CD4-positive, alpha-beta memory T cell (primary cell): Measurements from ENCODE around the gene PLEKHO2. TPM values are rescaled to one million over a fixed set of nuclear protein-coding genes. Genes with fewer than 3 reads are reported as not detected.

Experiments used
- CTCF ChIA-PET: fragments of 350-600 bp; sonication (Branson Sonifier 250); formaldehyde crosslinking; loops from one replicate; lab custom pipeline; 2021; ENCODE audit warnings: inconsistent platforms; ENCODE audit not compliant: partially characterized antibody; lab: Charles Lee
- POLR2A ChIA-PET: fragments of 350-600 bp; sonication (Branson Sonifier 250); formaldehyde crosslinking; loops from one replicate; lab custom pipeline; 2021; ENCODE audit not compliant: partially characterized antibody; lab: Charles Lee
- DNase-seq, 5 donors: peaks; one replicate each; pipeline versions ENCODE4 v3.0.0 to v3.0.0-alpha.2; 2020 to 2022; ENCODE audit warnings: mixed read lengths in 1 of 5
- H3K27ac ChIP-seq: one replicate; pipeline ENCODE4 v1.7.0; 2013; ENCODE audit warnings: low read depth, low read length
- H3K27me3 ChIP-seq: 2 replicates; pipeline ENCODE4 v1.7.0; 2013; ENCODE audit warnings: mild to moderate bottlenecking, low read length, moderate library complexity; ENCODE audit not compliant: insufficient read depth
- H3K36me3 ChIP-seq: 2 replicates; pipeline ENCODE4 v1.7.0; 2013; ENCODE audit warnings: mild to moderate bottlenecking, low read length, moderate library complexity; ENCODE audit not compliant: insufficient read depth
- H3K4me1 ChIP-seq: 2 replicates; pipeline ENCODE4 v1.7.0; 2013; ENCODE audit warnings: mild to moderate bottlenecking, low read length, moderate library complexity; ENCODE audit not compliant: insufficient read depth
- H3K4me3 ChIP-seq, 2 donors: one replicate each; pipeline ENCODE4 v1.7.0; 2013; ENCODE audit warnings: low read length in 2 of 2, mild to moderate bottlenecking in 1 of 2
- H3K9me3 ChIP-seq, 2 donors: one replicate each; pipeline ENCODE4 v1.7.0; 2013; ENCODE audit warnings: low read length in 2 of 2, control low read depth in 1 of 2; ENCODE audit not compliant: control insufficient read depth in 1 of 2
- H3K27ac Mint-ChIP-seq, 7 donors: one replicate each; pipeline ENCODE4 v1.8.0; 2020 to 2021; ENCODE audit warnings: mixed read lengths in 7 of 7, mild to moderate bottlenecking in 6 of 7, inconsistent platforms in 3 of 7, moderate library complexity in 3 of 7
- H3K27me3 Mint-ChIP-seq, 2 donors: one replicate each; pipeline ENCODE4 v1.8.0; 2020 to 2021; ENCODE audit warnings: mixed read lengths in 2 of 2
- H3K36me3 Mint-ChIP-seq, 2 donors: one replicate each; pipeline ENCODE4 v1.8.0; 2020 to 2021; ENCODE audit warnings: mixed read lengths in 2 of 2, inconsistent platforms in 1 of 2, mild to moderate bottlenecking in 1 of 2
- H3K4me1 Mint-ChIP-seq, 4 donors: one replicate each; pipeline ENCODE4 v1.8.0; 2020 to 2021; ENCODE audit warnings: mixed read lengths in 4 of 4, mild to moderate bottlenecking in 1 of 4
- H3K4me3 Mint-ChIP-seq, 8 donors: one replicate each; pipeline ENCODE4 v1.8.0; 2020 to 2021; ENCODE audit warnings: mixed read lengths in 8 of 8, mild to moderate bottlenecking in 7 of 8, moderate library complexity in 6 of 8, inconsistent platforms in 3 of 8
- H3K9me3 Mint-ChIP-seq, 8 donors: one replicate each; pipeline ENCODE4 v1.8.0; 2020 to 2021; ENCODE audit warnings: mixed read lengths in 8 of 8, mild to moderate bottlenecking in 5 of 8, inconsistent platforms in 3 of 8, moderate library complexity in 1 of 8
- intact Hi-C: fragments of 100-400 bp; cut with micrococcal nuclease; formaldehyde crosslinking; loops from one replicate; pipeline ENCODE4 v1.15.1; 2023
- polyA plus RNA-seq, 2 donors: library from polyadenylated mRNA; unstranded; fragments of 300-500 nt; fragmentation: Illumina TruSeq; gene quantifications; one replicate each; pipeline ENCODE4 v1.2.3, GENCODE V29; 2021
- total RNA-seq, 2 experiments: library from RNA; stranded (reverse); gene quantifications; one replicate each; pipeline ENCODE4 v1.2.3, GENCODE V29; 2021

PLEKHO2 gene
- total and polyA plus RNA-seq, 4 experiments from 2014 or later = 10.6 to 29.1 (median 23.4) TPM

GRCh38 chr15:64912379-64913325 lies 70.9 kb downstream of the PLEKHO2 start:
- H3K36me3 ChIP-seq = no peaks in the 10 kb centered on the region
- Mint-ChIP-seq H3K4me1 (peaks cover 6 to 8% (median 7%) of the 10 kb centered on the region in 4 donors), H3K4me3 (peak overlapping the region in 7 of 8 donors; percentile 33 to 73 (median 47)), H3K27ac (no peak overlapping the region), H3K27me3 (peaks cover 0 to 3% of the 10 kb centered on the region in 2 donors), H3K9me3 (no peaks in the 10 kb centered on the region), H3K36me3 (no peaks in the 10 kb centered on the region)
- POLR2A ChIA-PET = interaction anchor here (0.9 to 3.5 kb wide), 3 partner anchors 9 to 77 kb away, joined by 3 to 18 read pairs (median 4); no protein-coding TSS in a partner anchor
- H3K4me1 ChIP-seq = peaks cover 7% of the 10 kb centered on the region
- no peaks in the 10 kb centered on the region for H3K27me3 ChIP-seq
- no peaks in the 10 kb centered on the region for H3K9me3 ChIP-seq
- DNase-seq = no peak
- no peak overlapping the region for H3K27ac ChIP-seq
- no peak overlapping the region for H3K4me3 ChIP-seq
- CTCF ChIA-PET = interaction anchor here (0.6 to 1.8 kb wide), 6 partner anchors 13 to 183 kb away, joined by 3 to 7 read pairs (median 4); no protein-coding TSS in a partner anchor
- intact Hi-C loops = no loop called here

- H3K4me3 Mint-ChIP-seq = no peak overlapping the region
- no peaks in the 10 kb centered on the region for H3K27me3 Mint-ChIP-seq
- H3K36me3 ChIP-seq = no peaks in the 10 kb centered on the region
- CTCF ChIA-PET = interaction anchor here (1.2 to 2.4 kb wide), 2 partner anchors 9 to 228 kb away, joined by 3 to 9 read pairs; no protein-coding TSS in a partner anchor
- no peak for DNase-seq
- H3K27me3 ChIP-seq = no peaks in the 10 kb centered on the region
- H3K9me3 Mint-ChIP-seq = no peaks in the 10 kb centered on the region
- peak overlapping the region in 1 of 7 donors; percentile 37 for H3K27ac Mint-ChIP-seq
- POLR2A ChIA-PET = interaction anchor here (0.9 to 1.2 kb wide), 2 partner anchors 22 to 270 kb away, joined by 3 to 4 read pairs; partner anchors contain the start of gene CLPX
- intact Hi-C loops = no loop called here
- no peak overlapping the region for H3K27ac ChIP-seq
- no peak overlapping the region for H3K4me3 ChIP-seq
- no peaks in the 10 kb centered on the region for H3K36me3 Mint-ChIP-seq
- H3K4me1 Mint-ChIP-seq = peaks cover 6 to 8% (median 7%) of the 10 kb centered on the region in 4 donors
- H3K4me1 ChIP-seq = peaks cover 7% of the 10 kb centered on the region
- no peaks in the 10 kb centered on the region for H3K9me3 ChIP-seq
Measured at GRCh38 chr15:64915518-64916227, 74.0 kb downstream of the PLEKHO2 start.

- Mint-ChIP-seq H3K9me3 (no peaks in the 10 kb centered on the region), H3K4me3 (no peak overlapping the region), H3K36me3 (no peaks in the 10 kb centered on the region), H3K27me3 (no peaks in the 10 kb centered on the region), H3K4me1 (peaks cover 1 to 3% (median 2%) of the 10 kb centered on the region in 4 donors), H3K27ac (no peak overlapping the region)
- no peak for DNase-seq
- no peaks in the 10 kb centered on the region for H3K9me3 ChIP-seq
- intact Hi-C loops = no loop called here
- H3K4me1 ChIP-seq = peaks cover 1% of the 10 kb centered on the region
- no peak overlapping the region for H3K27ac ChIP-seq
- CTCF ChIA-PET = interaction anchor here (1.2 to 2.4 kb wide), 2 partner anchors 10 to 229 kb away, joined by 3 to 9 read pairs; no protein-coding TSS in a partner anchor
- H3K27me3 ChIP-seq = no peaks in the 10 kb centered on the region
- POLR2A ChIA-PET = interaction anchor here (0.9 to 1.2 kb wide), 2 partner anchors 23 to 269 kb away, joined by 3 to 4 read pairs; partner anchors contain the start of gene CLPX
- no peaks in the 10 kb centered on the region for H3K36me3 ChIP-seq
- no peak overlapping the region for H3K4me3 ChIP-seq
Measured at GRCh38 chr15:64916365-64916764, 74.7 kb downstream of the PLEKHO2 start.

- H3K27ac Mint-ChIP-seq = peak overlapping the region in 1 of 7 donors; percentile 43
- Histone ChIP-seq H3K4me1 (no peaks in the 10 kb centered on the region), H3K27ac (no peak overlapping the region), H3K9me3 (no peaks in the 10 kb centered on the region), H3K4me3 (no peak overlapping the region), H3K27me3 (no peaks in the 10 kb centered on the region), H3K36me3 (no peaks in the 10 kb centered on the region)
- intact Hi-C loops = no loop called here
- DNase-seq = no peak
- no peaks in the 10 kb centered on the region for H3K27me3 Mint-ChIP-seq
- H3K36me3 Mint-ChIP-seq = no peaks in the 10 kb centered on the region
- peaks cover 0 to 2% (median 0%) of the 10 kb centered on the region in 4 donors for H3K4me1 Mint-ChIP-seq
- ChIA-PET POLR2A (interaction anchor here (1.2 kb wide), 1 partner anchor 24 kb away, joined by 4 read pairs; no protein-coding TSS in a partner anchor), CTCF (interaction anchor here (2.4 kb wide), 1 partner anchor 11 kb away, joined by 9 read pairs; no protein-coding TSS in a partner anchor)
- H3K9me3 Mint-ChIP-seq = no peaks in the 10 kb centered on the region
- H3K4me3 Mint-ChIP-seq = no peak overlapping the region
Measured at GRCh38 chr15:64917211-64917610, 75.5 kb downstream of the PLEKHO2 start.

Other genes starting within 250 kb of the PLEKHO2 start
- gene RBPMS2, start 66.3 kb upstream of the PLEKHO2 start, total RNA-seq = not detected
- not detected for gene RBPMS2, start 66.3 kb upstream of the PLEKHO2 start, polyA plus RNA-seq
- under 1 TPM; 0.17 to 0.58 TPM for gene PIF1, start 16.3 kb upstream of the PLEKHO2 start, total RNA-seq
- gene PIF1, start 16.3 kb upstream of the PLEKHO2 start, polyA plus RNA-seq = not detected
- 1 to 10 TPM; 4.5 to 5.9 TPM for gene ANKDD1A, start 70.0 kb downstream of the PLEKHO2 start, total RNA-seq
- 1 to 10 TPM in 1 of 2 donors, under 1 TPM in 1; 0.16 to 1.7 TPM for gene ANKDD1A, start 70.0 kb downstream of the PLEKHO2 start, polyA plus RNA-seq
- gene SPG21, start 148.0 kb downstream of the PLEKHO2 start, total RNA-seq = 10 to 100 TPM; 57.2 to 61.1 TPM
- 100 to 1,000 TPM; 128 to 179 TPM for gene SPG21, start 148.0 kb downstream of the PLEKHO2 start, polyA plus RNA-seq
- 10 to 100 TPM; 15.2 to 18.3 TPM for gene MTFMT, start 187.7 kb downstream of the PLEKHO2 start, total RNA-seq
- gene MTFMT, start 187.7 kb downstream of the PLEKHO2 start, polyA plus RNA-seq = 10 to 100 TPM; 19.7 to 22.6 TPM
- gene SLC51B, start 203.5 kb downstream of the PLEKHO2 start, total RNA-seq = not detected
- not detected for gene SLC51B, start 203.5 kb downstream of the PLEKHO2 start, polyA plus RNA-seq
- not detected for gene RASL12, start 226.1 kb downstream of the PLEKHO2 start, total RNA-seq
- gene RASL12, start 226.1 kb downstream of the PLEKHO2 start, polyA plus RNA-seq = not detected
- not detected for gene KBTBD13, start 234.8 kb downstream of the PLEKHO2 start, total RNA-seq
- not detected for gene KBTBD13, start 234.8 kb downstream of the PLEKHO2 start, polyA plus RNA-seq